Naive thymus-derived CD4-positive, alpha-beta T cell (primary cell): Measurements from ENCODE around the gene GPR89B. TPM values are rescaled to one million over a fixed set of nuclear protein-coding genes. Genes with fewer than 3 reads are reported as not detected.
"Not testable (repeated sequence)": the region's sequence is repeated elsewhere in the genome, so short reads cannot be mapped to it uniquely, and the experiment has no call there.

Experiments
- ATAC-seq: fragments of 150-1000 bp; cut with Tn5 transposase; 2 replicates; pipeline ENCODE4 v1.10.0; 2021; ENCODE audit warnings: mild to moderate bottlenecking, moderate library complexity
- CTCF ChIA-PET: fragments of 350-600 bp; sonication (Branson Sonifier 250); formaldehyde crosslinking; loops from one replicate; lab custom pipeline; 2021; ENCODE audit warnings: antibody characterized with exemption; lab: Charles Lee
- POLR2A ChIA-PET: fragments of 350-600 bp; sonication (Branson Sonifier 250); formaldehyde crosslinking; loops from one replicate; lab custom pipeline; 2021; ENCODE audit warnings: antibody characterized with exemption, inconsistent platforms; lab: Charles Lee
- DNase-seq, 9 donors: peaks; one replicate each; pipeline versions ENCODE4 v3.0.0 to v3.0.0-alpha.2; 2020 to 2022; ENCODE audit warnings: mixed read lengths in 1 of 9
- H3K27ac ChIP-seq: one replicate; pipeline ENCODE4 v1.7.0; 2013; ENCODE audit warnings: mild to moderate bottlenecking, low read depth, low read length, moderate library complexity
- H3K27me3 ChIP-seq, 2 donors: one replicate each; pipeline ENCODE4 v1.7.0; 2013; ENCODE audit warnings: low read length in 2 of 2, mild to moderate bottlenecking in 2 of 2, moderate library complexity in 2 of 2; ENCODE audit not compliant: control insufficient read depth in 2 of 2, insufficient read depth in 2 of 2
- H3K36me3 ChIP-seq, 3 experiments: 1 replicate in 2 of 3; 2 replicates in 1 of 3; pipeline ENCODE4 v1.7.0; 2013; ENCODE audit warnings: low read length in 3 of 3, mild to moderate bottlenecking in 3 of 3, moderate library complexity in 1 of 3; ENCODE audit not compliant: insufficient read depth in 3 of 3, control insufficient read depth in 2 of 3
- H3K4me1 ChIP-seq, 2 donors: one replicate each; pipeline ENCODE4 v1.7.0; 2013; ENCODE audit warnings: low read length in 2 of 2, mild to moderate bottlenecking in 2 of 2, moderate library complexity in 1 of 2; ENCODE audit not compliant: control insufficient read depth in 2 of 2, insufficient read depth in 2 of 2
- H3K4me3 ChIP-seq: 2 replicates; pipeline ENCODE4 v1.7.0; 2013; ENCODE audit warnings: mild to moderate bottlenecking, low read length
- H3K9me3 ChIP-seq, 3 experiments: 1 replicate in 2 of 3; 2 replicates in 1 of 3; pipeline ENCODE4 v1.7.0; 2013; ENCODE audit warnings: low read length in 3 of 3; ENCODE audit not compliant: control insufficient read depth in 2 of 3
- H3K27ac Mint-ChIP-seq, 9 donors: one replicate each; pipeline ENCODE4 v1.8.0; 2020 to 2022; ENCODE audit warnings: mixed read lengths in 9 of 9, mild to moderate bottlenecking in 8 of 9, moderate library complexity in 5 of 9, inconsistent platforms in 2 of 9
- H3K27me3 Mint-ChIP-seq, 5 donors: one replicate each; pipeline ENCODE4 v1.8.0; 2021 to 2022; ENCODE audit warnings: mixed read lengths in 5 of 5, mild to moderate bottlenecking in 1 of 5
- H3K36me3 Mint-ChIP-seq, 5 donors: one replicate each; pipeline ENCODE4 v1.8.0; 2020 to 2022; ENCODE audit warnings: mixed read lengths in 5 of 5, mild to moderate bottlenecking in 3 of 5, inconsistent platforms in 1 of 5
- H3K4me1 Mint-ChIP-seq, 7 donors: one replicate each; pipeline ENCODE4 v1.8.0; 2020 to 2022; ENCODE audit warnings: mixed read lengths in 7 of 7, mild to moderate bottlenecking in 3 of 7, inconsistent platforms in 1 of 7
- H3K4me3 Mint-ChIP-seq, 10 donors: one replicate each; pipeline ENCODE4 v1.8.0; 2020 to 2022; ENCODE audit warnings: mild to moderate bottlenecking in 10 of 10, mixed read lengths in 10 of 10, moderate library complexity in 6 of 10, inconsistent platforms in 2 of 10
- H3K9me3 Mint-ChIP-seq, 11 donors: one replicate each; pipeline ENCODE4 v1.8.0; 2020 to 2022; ENCODE audit warnings: mixed read lengths in 11 of 11, mild to moderate bottlenecking in 4 of 11, inconsistent platforms in 1 of 11, moderate library complexity in 1 of 11
- intact Hi-C, 2 donors: fragments of 100-400 bp; cut with micrococcal nuclease; formaldehyde crosslinking; loops; one replicate each; pipeline ENCODE4 v1.15.1; 2023
- polyA plus RNA-seq, 2 donors: library from polyadenylated mRNA; unstranded; fragments of 300-500 nt; fragmentation: Illumina TruSeq; gene quantifications; one replicate each; pipeline ENCODE4 v1.2.3, GENCODE V29; 2021
- total RNA-seq, 6 experiments: library from RNA in 5 of 6; stranded (reverse) in 5 of 6; gene quantifications; 1 replicate in 5 of 6; 2 replicates in 1 of 6; pipeline ENCODE4 v1.2.3 and lab custom pipeline; 2021 to 2026

Gene GPR89B
- total and polyA plus RNA-seq, 7 experiments from 2014 or later = 13.3 to 36.6 (median 21.5) TPM

- H3K27me3 ChIP-seq, H3K9me3 Mint-ChIP-seq, intact Hi-C loops, ATAC-seq, CTCF ChIA-PET, H3K4me1 ChIP-seq, POLR2A ChIA-PET, H3K36me3 Mint-ChIP-seq, H3K36me3 ChIP-seq, H3K4me3 Mint-ChIP-seq, H3K4me3 ChIP-seq, H3K27ac Mint-ChIP-seq, H3K27ac ChIP-seq, DNase-seq, H3K4me1 Mint-ChIP-seq, H3K27me3 Mint-ChIP-seq, H3K9me3 ChIP-seq: not testable (repeated sequence)
Measured at GRCh38 chr1:147964575-147964974, 36.4 kb downstream of the GPR89B start.

- H3K4me3 Mint-ChIP-seq, H3K4me1 ChIP-seq, H3K4me3 ChIP-seq, DNase-seq, H3K27me3 ChIP-seq, H3K9me3 ChIP-seq, CTCF ChIA-PET, H3K36me3 ChIP-seq, H3K4me1 Mint-ChIP-seq, ATAC-seq, H3K27ac ChIP-seq, intact Hi-C loops, H3K27me3 Mint-ChIP-seq, H3K9me3 Mint-ChIP-seq, H3K27ac Mint-ChIP-seq, POLR2A ChIA-PET: not testable (repeated sequence)
- H3K36me3 Mint-ChIP-seq = peaks cover 0 to 12% (median 0%) of the 10 kb centered on the region in 5 donors
Measured at GRCh38 chr1:147966657-147967056, 38.4 kb downstream of the GPR89B start.

GRCh38 chr1:147978896-147979651, 50.9 kb downstream of the GPR89B start:
- POLR2A ChIA-PET = not testable (repeated sequence)

GRCh38 chr1:147985374-147985773, 57.2 kb downstream of the GPR89B start:
- CTCF ChIA-PET, H3K4me3 Mint-ChIP-seq, H3K4me3 ChIP-seq, H3K27me3 ChIP-seq, H3K4me1 Mint-ChIP-seq, POLR2A ChIA-PET, H3K36me3 ChIP-seq, H3K4me1 ChIP-seq, H3K27ac ChIP-seq, H3K27ac Mint-ChIP-seq, H3K9me3 ChIP-seq, ATAC-seq, DNase-seq, intact Hi-C loops, H3K27me3 Mint-ChIP-seq, H3K9me3 Mint-ChIP-seq: not testable (repeated sequence)
- peaks cover 0 to 23% (median 12%) of the 10 kb centered on the region in 5 donors for H3K36me3 Mint-ChIP-seq

More at GRCh38 chr1:147978896-147979651, 50.9 kb downstream of the GPR89B start:
- Mint-ChIP-seq H3K27ac (peak overlapping the region in 1 of 9 donors; percentile 29), H3K36me3 (peaks cover 5 to 35% (median 18%) of the 10 kb centered on the region in 5 donors)
- H3K4me3 ChIP-seq, ATAC-seq, H3K4me1 Mint-ChIP-seq, H3K4me1 ChIP-seq, DNase-seq, H3K4me3 Mint-ChIP-seq, intact Hi-C loops, H3K9me3 Mint-ChIP-seq, H3K36me3 ChIP-seq, H3K27me3 ChIP-seq, CTCF ChIA-PET, H3K9me3 ChIP-seq, H3K27ac ChIP-seq, H3K27me3 Mint-ChIP-seq: not testable (repeated sequence)

GRCh38 chr1:147987893-147988292, 59.7 kb downstream of the GPR89B start:
- H3K9me3 Mint-ChIP-seq, POLR2A ChIA-PET, H3K9me3 ChIP-seq, H3K27me3 Mint-ChIP-seq, DNase-seq, H3K4me1 Mint-ChIP-seq, H3K4me1 ChIP-seq, H3K27ac Mint-ChIP-seq, H3K36me3 ChIP-seq, intact Hi-C loops, H3K27me3 ChIP-seq, H3K27ac ChIP-seq, H3K4me3 Mint-ChIP-seq, H3K4me3 ChIP-seq, ATAC-seq, CTCF ChIA-PET: not testable (repeated sequence)
- peaks cover 0 to 19% (median 12%) of the 10 kb centered on the region in 5 donors for H3K36me3 Mint-ChIP-seq

- H3K9me3 Mint-ChIP-seq, POLR2A ChIA-PET, H3K4me3 Mint-ChIP-seq, H3K36me3 ChIP-seq, H3K27ac Mint-ChIP-seq, H3K27me3 Mint-ChIP-seq, H3K4me3 ChIP-seq, CTCF ChIA-PET, H3K27me3 ChIP-seq, ATAC-seq, H3K9me3 ChIP-seq, H3K4me1 ChIP-seq, H3K27ac ChIP-seq, intact Hi-C loops, DNase-seq: not testable (repeated sequence)
- Mint-ChIP-seq H3K4me1 (peaks cover 0 to 12% (median 4%) of the 10 kb centered on the region in 7 donors), H3K36me3 (peaks cover 0 to 22% (median 10%) of the 10 kb centered on the region in 5 donors)
Measured at GRCh38 chr1:147992916-147993315, 64.7 kb downstream of the GPR89B start.

- H3K36me3 Mint-ChIP-seq = peaks cover 0 to 21% (median 7%) of the 10 kb centered on the region in 5 donors
- H3K9me3 Mint-ChIP-seq, DNase-seq, intact Hi-C loops, H3K27ac Mint-ChIP-seq, H3K36me3 ChIP-seq, ATAC-seq, H3K27ac ChIP-seq, H3K27me3 Mint-ChIP-seq, H3K27me3 ChIP-seq, H3K4me1 ChIP-seq, H3K9me3 ChIP-seq, POLR2A ChIA-PET, CTCF ChIA-PET, H3K4me3 ChIP-seq: not testable (repeated sequence)
- peak overlapping the region in 1 of 10 donors; percentile 31 for H3K4me3 Mint-ChIP-seq
- peaks cover 0 to 13% (median 5%) of the 10 kb centered on the region in 7 donors for H3K4me1 Mint-ChIP-seq
Measured at GRCh38 chr1:147993400-147993799, 65.2 kb downstream of the GPR89B start.
